Measurements from ENCODE around the gene TBX21.
A peak's percentile ranks its signal among the peaks of the same experiment; 100 is the strongest.

Gene TBX21

GRCh38 chr17:47733047-47733673 lies at the start of gene TBX21:
Gene TBX21, plus strand, starts transcription at chr17:47733236. Its CDS starts 219 bp downstream, at chr17:47733455.
- peak; percentile 93 for DNase-seq

- DNase-seq = no peak
These were observed 49.0 kb upstream of the TBX21 start for GRCh38 chr17:47684025-47684424.

- DNase-seq = no peak
These were observed 48.4 kb upstream of the TBX21 start for GRCh38 chr17:47684535-47685193.

GRCh38 chr17:47685556-47686275 lies 47.3 kb upstream of the TBX21 start:
- DNase-seq = no peak

GRCh38 chr17:47686276-47686635 lies 46.8 kb upstream of the TBX21 start:
- DNase-seq = no peak

GRCh38 chr17:47686664-47687327 lies 46.2 kb upstream of the TBX21 start:
- DNase-seq = no peak

GRCh38 chr17:47687328-47687690 lies 45.7 kb upstream of the TBX21 start:
- DNase-seq = peak; percentile 33

- peak; percentile 75 for DNase-seq
These were observed 45.3 kb upstream of the TBX21 start for GRCh38 chr17:47687748-47688147.

- DNase-seq = no peak
These were observed 42.9 kb upstream of the TBX21 start for GRCh38 chr17:47690121-47690520.

GRCh38 chr17:47692137-47692894 lies 40.7 kb upstream of the TBX21 start:
- peak; percentile 67 for DNase-seq

GRCh38 chr17:47692895-47693730 lies 39.9 kb upstream of the TBX21 start:
- DNase-seq = peak; percentile 76

- DNase-seq = peak; percentile 90
These were observed 39.1 kb upstream of the TBX21 start, which contains the start of gene TBKBP1 for GRCh38 chr17:47693731-47694580. Gene TBKBP1, plus strand, starts transcription at chr17:47694161. Its CDS starts 1,952 bp downstream, at chr17:47696113.

GRCh38 chr17:47694581-47695428 lies 38.2 kb upstream of the TBX21 start:
- DNase-seq = peak; percentile 82

- no peak for DNase-seq
These were observed 37.3 kb upstream of the TBX21 start for GRCh38 chr17:47695429-47696376.

- no peak for DNase-seq
These were observed 36.1 kb upstream of the TBX21 start for GRCh38 chr17:47696717-47697642.

- DNase-seq = no peak
These were observed 34.9 kb upstream of the TBX21 start for GRCh38 chr17:47697906-47698711.

Data from NCI-H82 (cell line).